Epithelial cell of esophagus (primary cell): ENCODE results near the gene RERE.

Experiments used
- DNase-seq: peaks from one replicate; pipeline ENCODE4 v3.0.0; 2010; ENCODE audit warnings: low read depth
- H3K4me3 ChIP-seq: 2 replicates; pipeline ENCODE4 v1.5.1; 2011; ENCODE audit warnings: mild to moderate bottlenecking, low read length, control low read depth
- TF ChIP-seq, protein P1 (sequence below): IDR thresholded peaks from 2 replicates; pipeline ENCODE4 v1.5.1; 2011; ENCODE audit warnings: low read depth, mild to moderate bottlenecking, low read length, control low read depth, inconsistent platforms; ENCODE audit not compliant: insufficient read depth; ENCODE audit errors: missing control alignments

Gene RERE

GRCh38 chr1:8394456-8395321, 422.8 kb downstream of the RERE start:
- TF ChIP-seq, protein P1, sequence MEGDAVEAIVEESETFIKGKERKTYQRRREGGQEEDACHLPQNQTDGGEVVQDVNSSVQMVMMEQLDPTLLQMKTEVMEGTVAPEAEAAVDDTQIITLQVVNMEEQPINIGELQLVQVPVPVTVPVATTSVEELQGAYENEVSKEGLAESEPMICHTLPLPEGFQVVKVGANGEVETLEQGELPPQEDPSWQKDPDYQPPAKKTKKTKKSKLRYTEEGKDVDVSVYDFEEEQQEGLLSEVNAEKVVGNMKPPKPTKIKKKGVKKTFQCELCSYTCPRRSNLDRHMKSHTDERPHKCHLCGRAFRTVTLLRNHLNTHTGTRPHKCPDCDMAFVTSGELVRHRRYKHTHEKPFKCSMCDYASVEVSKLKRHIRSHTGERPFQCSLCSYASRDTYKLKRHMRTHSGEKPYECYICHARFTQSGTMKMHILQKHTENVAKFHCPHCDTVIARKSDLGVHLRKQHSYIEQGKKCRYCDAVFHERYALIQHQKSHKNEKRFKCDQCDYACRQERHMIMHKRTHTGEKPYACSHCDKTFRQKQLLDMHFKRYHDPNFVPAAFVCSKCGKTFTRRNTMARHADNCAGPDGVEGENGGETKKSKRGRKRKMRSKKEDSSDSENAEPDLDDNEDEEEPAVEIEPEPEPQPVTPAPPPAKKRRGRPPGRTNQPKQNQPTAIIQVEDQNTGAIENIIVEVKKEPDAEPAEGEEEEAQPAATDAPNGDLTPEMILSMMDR: no peak
- peak; percentile 75 for DNase-seq
- no peak overlapping the region for H3K4me3 ChIP-seq

DNA sequence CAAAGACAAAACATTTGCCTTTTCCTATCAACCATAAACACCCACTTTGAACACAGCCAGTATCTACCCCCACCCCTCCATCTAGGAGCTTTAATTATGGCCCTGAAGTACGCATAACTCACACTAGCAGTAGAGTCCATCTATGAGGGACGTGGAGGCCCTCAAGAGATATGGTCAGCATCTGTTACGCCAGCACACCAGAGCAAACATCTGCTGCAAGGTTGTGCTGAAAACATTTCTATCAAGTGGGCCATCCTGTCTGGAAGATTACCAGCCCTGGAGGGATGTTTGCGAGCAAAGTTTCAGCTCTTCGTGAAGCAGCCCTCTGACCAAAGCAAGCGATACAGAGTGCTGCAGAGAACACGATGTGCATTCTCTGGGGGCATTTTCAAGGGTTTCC, 424.9 kb downstream of the RERE start:
- H3K4me3 ChIP-seq: no peak overlapping the region
- TF ChIP-seq, protein P1: no peak
- DNase-seq: no peak

GRCh38 chr1:8390707-8391106, 426.7 kb downstream of the RERE start:
- TF ChIP-seq, protein P1: no peak
- no peak for DNase-seq
- no peak overlapping the region for H3K4me3 ChIP-seq

- TF ChIP-seq, protein P1: no peak
- no peak overlapping the region for H3K4me3 ChIP-seq
- no peak for DNase-seq
Observed at GRCh38 chr1:8389958-8390535, 427.4 kb downstream of the RERE start.

- no peak overlapping the region for H3K4me3 ChIP-seq
- TF ChIP-seq, protein P1: no peak
- DNase-seq: no peak
Observed at GRCh38 chr1:8388732-8389562, 428.5 kb downstream of the RERE start.

GRCh38 chr1:8386247-8386646, 431.2 kb downstream of the RERE start:
- TF ChIP-seq, protein P1: no peak
- H3K4me3 ChIP-seq: no peak overlapping the region
- no peak for DNase-seq
